Fibroblast of skin of left quadriceps (primary cell): ENCODE measurements around the gene MYDGF.
"Not testable (repeated sequence)": the region's sequence is repeated elsewhere in the genome, so short reads cannot be mapped to it uniquely, and the experiment has no call there.

Experiments used
- DNase-seq, 2 experiments: peaks; one replicate each; pipeline ENCODE4 v3.0.0-alpha.2; 2013; ENCODE audit warnings: low read depth in 2 of 2

MYDGF gene

GRCh38 chr19:4699826-4700692 is 29.9 kb upstream of the MYDGF start:
- DNase-seq = no peak

GRCh38 chr19:4697304-4697703 is 27.2 kb upstream of the MYDGF start:
- DNase-seq = no peak

- DNase-seq = no peak
Observed at GRCh38 chr19:4695224-4695731, 25.1 kb upstream of the MYDGF start.

- DNase-seq = peak; percentile 61 to 62
Observed at GRCh38 chr19:4694211-4694987, 24.3 kb upstream of the MYDGF start.

- no peak for DNase-seq
Observed at GRCh38 chr19:4693471-4694121, 23.5 kb upstream of the MYDGF start.

- no peak for DNase-seq
Observed at GRCh38 chr19:4693078-4693350, 22.9 kb upstream of the MYDGF start.

GRCh38 chr19:4692251-4693077 is 22.3 kb upstream of the MYDGF start:
- no peak for DNase-seq

- no peak for DNase-seq
Observed at GRCh38 chr19:4691373-4691772, 21.2 kb upstream of the MYDGF start.

- DNase-seq = no peak
Observed at GRCh38 chr19:4690361-4690760, 20.2 kb upstream of the MYDGF start.

- DNase-seq = no peak
Observed at GRCh38 chr19:4689403-4689802, 19.3 kb upstream of the MYDGF start.

GRCh38 chr19:4688587-4688986 is 18.4 kb upstream of the MYDGF start:
- DNase-seq = no peak

- DNase-seq = no peak
Observed at GRCh38 chr19:4687396-4687795, 17.3 kb upstream of the MYDGF start.

- DNase-seq = no peak
Observed at GRCh38 chr19:4686700-4687099, 16.6 kb upstream of the MYDGF start.

- DNase-seq = no peak
Observed at GRCh38 chr19:4684312-4685095, 14.4 kb upstream of the MYDGF start.

- no peak for DNase-seq
Observed at GRCh38 chr19:4682417-4683200, 12.5 kb upstream of the MYDGF start.

GRCh38 chr19:4680021-4680420 is 9.9 kb upstream of the MYDGF start:
- DNase-seq = not testable (repeated sequence)

- no peak for DNase-seq
Observed at GRCh38 chr19:4678881-4679790, 9.0 kb upstream of the MYDGF start.

- no peak for DNase-seq
Observed at GRCh38 chr19:4676955-4677731, 7.0 kb upstream of the MYDGF start.
